MM.1S (cell line): ENCODE measurements around the gene MRPL45.

Experiments
- DNase-seq: peaks from one replicate; pipeline ENCODE4 v3.0.0-alpha.2; 2015
- H2AFZ ChIP-seq: fragments of 300-600 bp; sonication (generic); 2 replicates; pipeline ENCODE4 v1.6.0; 2016; ENCODE audit warnings: antibody characterized with exemption, low read length
- H3F3A ChIP-seq: fragments of 300-600 bp; sonication (generic); 2 replicates; pipeline ENCODE4 v1.6.1; 2016; ENCODE audit warnings: mild to moderate bottlenecking, antibody characterized with exemption, low read length, moderate library complexity, mixed read lengths; ENCODE audit not compliant: insufficient read depth
- H3K27ac ChIP-seq: fragments of 300-600 bp; sonication (generic); 2 replicates; pipeline ENCODE4 v1.5.1; 2016; ENCODE audit warnings: mild to moderate bottlenecking, low read length
- H3K27me3 ChIP-seq: fragments of 300-600 bp; sonication (generic); replicated peaks from 2 replicates; pipeline ENCODE4 v1.6.0; 2016; ENCODE audit warnings: low read length; ENCODE audit not compliant: insufficient read depth
- H3K36me3 ChIP-seq: fragments of 300-600 bp; sonication (generic); replicated peaks from 2 replicates; pipeline ENCODE4 v1.6.1; 2016; ENCODE audit warnings: mild to moderate bottlenecking, low read length, mixed read lengths; ENCODE audit not compliant: insufficient read depth
- H3K4me1 ChIP-seq: fragments of 300-600 bp; sonication (generic); 2 replicates; pipeline ENCODE4 v1.6.1; 2016; ENCODE audit warnings: low read length, mixed read lengths
- H3K4me2 ChIP-seq: fragments of 300-600 bp; sonication (generic); 2 replicates; pipeline ENCODE4 v1.6.0; 2016; ENCODE audit warnings: low read depth, low read length
- H3K4me3 ChIP-seq: fragments of 300-600 bp; sonication (generic); 2 replicates; pipeline ENCODE4 v1.5.1; 2016; ENCODE audit warnings: low read length, mixed read lengths
- H3K79me2 ChIP-seq: fragments of 300-600 bp; sonication (generic); 2 replicates; pipeline ENCODE4 v1.6.1; 2016; ENCODE audit warnings: mixed run types, low read length, mixed read lengths
- H3K9ac ChIP-seq: fragments of 300-600 bp; sonication (generic); 2 replicates; pipeline ENCODE4 v1.6.1; 2016; ENCODE audit warnings: low read length, mixed read lengths
- H3K9me2 ChIP-seq: fragments of 300-600 bp; sonication (generic); replicated peaks from 2 replicates; pipeline ENCODE4 v1.6.1; 2016; ENCODE audit warnings: mild to moderate bottlenecking, low read length, mixed read lengths; ENCODE audit not compliant: insufficient read depth
- H3K9me3 ChIP-seq: fragments of 300-600 bp; sonication (generic); replicated peaks from 2 replicates; pipeline ENCODE4 v1.6.1; 2016; ENCODE audit warnings: mild to moderate bottlenecking, low read length, mixed read lengths; ENCODE audit not compliant: insufficient read depth
- H4K20me1 ChIP-seq: fragments of 300-600 bp; sonication (generic); 2 replicates; pipeline ENCODE4 v1.6.1; 2016; ENCODE audit warnings: mild to moderate bottlenecking, low read length, moderate library complexity, mixed read lengths; ENCODE audit not compliant: insufficient read depth
- EZH2 ChIP-seq: fragments of 300-600 bp; sonication (generic); optimal IDR thresholded peaks from 2 replicates; pipeline ENCODE3; 2017; ENCODE audit warnings: low read depth, mild to moderate bottlenecking, antibody characterized with exemption, low read length, mixed read lengths
- EZH2phosphoT487 ChIP-seq: fragments of 300-600 bp; sonication (generic); IDR thresholded peaks from 2 replicates; pipeline ENCODE4 v1.6.1; 2018; ENCODE audit warnings: antibody characterized with exemption, low read length
- TF ChIP-seq, protein P1 (sequence below): fragments of 300-600 bp; sonication (generic); IDR thresholded peaks from 2 replicates; pipeline ENCODE4 v1.5.1; 2016; ENCODE audit warnings: antibody characterized with exemption, low read length, mixed read lengths

Gene MRPL45

DNA sequence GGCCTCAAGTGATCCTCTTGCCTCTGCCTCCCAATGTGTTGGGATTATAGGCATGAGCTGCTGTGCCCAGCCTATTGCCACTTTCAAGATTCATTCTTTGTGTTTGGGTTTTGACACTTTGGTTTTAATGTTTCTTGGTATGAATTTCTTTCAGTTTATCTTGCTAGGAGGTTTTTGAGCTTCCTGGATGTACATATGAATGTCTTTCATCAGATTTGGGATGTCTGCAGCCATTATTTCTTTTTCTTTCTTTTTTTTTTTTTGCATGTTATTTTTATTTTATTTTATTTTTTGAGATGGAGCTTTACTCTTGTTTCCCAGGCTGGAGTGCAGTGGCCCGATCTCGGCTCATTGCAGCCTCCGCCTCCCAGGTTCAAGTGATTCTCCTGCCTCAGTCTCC, 18.5 kb downstream of the MRPL45 start:
- Histone ChIP-seq H4K20me1 (no peaks in the 10 kb centered on the region), H2AFZ (no peak overlapping the region)
- DNase-seq: no peak

DNA sequence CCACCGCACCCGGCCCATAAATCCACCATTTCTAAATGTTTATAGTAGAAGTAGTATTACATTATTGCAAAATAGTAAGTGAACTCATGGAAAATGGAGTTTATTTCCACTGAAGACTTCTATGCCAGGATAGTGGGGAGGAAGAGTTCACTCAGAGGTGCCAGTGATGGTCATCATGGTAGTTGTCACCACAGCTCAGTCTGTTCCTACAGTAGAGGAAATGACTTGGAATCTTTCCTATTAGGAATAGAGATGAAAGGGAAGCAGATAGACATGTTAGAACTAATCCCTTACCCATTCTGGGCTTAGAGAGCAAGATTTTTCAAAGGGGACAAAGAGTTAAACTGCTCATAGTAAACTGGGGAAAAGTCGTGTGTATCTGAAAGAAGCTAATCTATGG, 20.1 kb downstream of the MRPL45 start:
- Histone ChIP-seq H3F3A (no peaks in the 10 kb centered on the region), H2AFZ (no peak overlapping the region), H3K9me2 (no peaks in the 10 kb centered on the region), H3K9me3 (no peaks in the 10 kb centered on the region), H3K9ac (no peak overlapping the region), H4K20me1 (no peaks in the 10 kb centered on the region), H3K36me3 (no peaks in the 10 kb centered on the region), H3K4me3 (no peak overlapping the region), H3K27me3 (no peaks in the 10 kb centered on the region), H3K4me1 (no peaks in the 10 kb centered on the region), H3K4me2 (no peak overlapping the region), H3K27ac (no peak overlapping the region), H3K79me2 (no peaks in the 10 kb centered on the region)
- TF ChIP-seq, protein P1, sequence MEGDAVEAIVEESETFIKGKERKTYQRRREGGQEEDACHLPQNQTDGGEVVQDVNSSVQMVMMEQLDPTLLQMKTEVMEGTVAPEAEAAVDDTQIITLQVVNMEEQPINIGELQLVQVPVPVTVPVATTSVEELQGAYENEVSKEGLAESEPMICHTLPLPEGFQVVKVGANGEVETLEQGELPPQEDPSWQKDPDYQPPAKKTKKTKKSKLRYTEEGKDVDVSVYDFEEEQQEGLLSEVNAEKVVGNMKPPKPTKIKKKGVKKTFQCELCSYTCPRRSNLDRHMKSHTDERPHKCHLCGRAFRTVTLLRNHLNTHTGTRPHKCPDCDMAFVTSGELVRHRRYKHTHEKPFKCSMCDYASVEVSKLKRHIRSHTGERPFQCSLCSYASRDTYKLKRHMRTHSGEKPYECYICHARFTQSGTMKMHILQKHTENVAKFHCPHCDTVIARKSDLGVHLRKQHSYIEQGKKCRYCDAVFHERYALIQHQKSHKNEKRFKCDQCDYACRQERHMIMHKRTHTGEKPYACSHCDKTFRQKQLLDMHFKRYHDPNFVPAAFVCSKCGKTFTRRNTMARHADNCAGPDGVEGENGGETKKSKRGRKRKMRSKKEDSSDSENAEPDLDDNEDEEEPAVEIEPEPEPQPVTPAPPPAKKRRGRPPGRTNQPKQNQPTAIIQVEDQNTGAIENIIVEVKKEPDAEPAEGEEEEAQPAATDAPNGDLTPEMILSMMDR: no peak
- TF ChIP-seq EZH2 (no peak), EZH2phosphoT487 (no peak)
- DNase-seq: no peak

More for the DNA sequence above, 18.5 kb downstream of the MRPL45 start:
- TF ChIP-seq, protein P1: no peak
- TF ChIP-seq EZH2phosphoT487: no peak
- no peak for TF ChIP-seq EZH2
- Histone ChIP-seq H3F3A (no peaks in the 10 kb centered on the region), H3K4me3 (no peak overlapping the region), H3K27ac (no peak overlapping the region), H3K9me2 (no peaks in the 10 kb centered on the region), H3K9me3 (no peaks in the 10 kb centered on the region), H3K27me3 (no peaks in the 10 kb centered on the region), H3K36me3 (no peaks in the 10 kb centered on the region), H3K9ac (no peak overlapping the region), H3K4me1 (no peaks in the 10 kb centered on the region), H3K4me2 (no peak overlapping the region), H3K79me2 (no peaks in the 10 kb centered on the region)

DNA sequence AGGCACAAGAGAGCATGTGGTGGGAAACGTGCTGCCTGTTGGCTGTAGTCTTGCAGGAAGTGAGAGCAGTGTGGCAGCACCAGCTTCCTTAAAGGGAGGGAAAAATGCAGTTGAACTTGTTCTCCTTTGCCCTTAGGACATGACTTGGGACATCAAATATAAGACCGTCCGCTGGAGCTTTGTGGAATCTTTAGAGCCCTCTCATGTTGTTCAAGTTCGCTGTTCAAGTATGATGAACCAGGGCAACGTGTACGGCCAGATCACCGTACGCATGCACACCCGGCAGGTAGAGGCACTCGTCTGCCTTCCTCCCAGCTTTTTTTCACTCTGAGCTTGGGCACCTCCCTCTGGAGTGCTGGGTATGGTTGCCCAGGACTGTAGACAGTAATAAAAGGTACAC, 23.5 kb downstream of the MRPL45 start:
- H3K9me2 ChIP-seq: no peaks in the 10 kb centered on the region
- DNase-seq: no peak
- H3K36me3 ChIP-seq: peaks cover 3% of the 10 kb centered on the region; the same call in 1 of the 2 replicates
- no peak overlapping the region for H2AFZ ChIP-seq
- no peaks in the 10 kb centered on the region for H3K4me1 ChIP-seq
- H3K4me2 ChIP-seq: no peak overlapping the region
- H3K9ac ChIP-seq: no peak overlapping the region
- no peaks in the 10 kb centered on the region for H3K27me3 ChIP-seq
- no peak overlapping the region for H3K27ac ChIP-seq
- no peaks in the 10 kb centered on the region for H3K79me2 ChIP-seq
- no peak overlapping the region for H3K4me3 ChIP-seq
- TF ChIP-seq EZH2 (no peak), EZH2phosphoT487 (no peak)
- TF ChIP-seq, protein P1: no peak
- H3F3A ChIP-seq: no peaks in the 10 kb centered on the region
- H3K9me3 ChIP-seq: no peaks in the 10 kb centered on the region
- no peaks in the 10 kb centered on the region for H4K20me1 ChIP-seq
